KMS-11 (cell line): Measurements from ENCODE around the gene CCDC24.

ENCODE experiments used
- H2AFZ ChIP-seq: fragments of 200-600 bp; sonication (generic); 2 replicates; pipeline ENCODE4 v1.6.1; 2016; ENCODE audit warnings: antibody characterized with exemption, mixed run types, low read depth
- H3K27ac ChIP-seq: fragments of 200-600 bp; sonication (generic); 2 replicates; pipeline ENCODE4 v1.6.1; 2016; ENCODE audit warnings: mild to moderate bottlenecking, mixed run types
- H3K27me3 ChIP-seq: fragments of 200-600 bp; sonication (generic); 2 replicates; pipeline ENCODE4 v1.6.1; 2017; ENCODE audit warnings: mild to moderate bottlenecking, low read depth, mixed run types, moderate library complexity; ENCODE audit not compliant: insufficient read depth
- H3K36me3 ChIP-seq: fragments of 200-600 bp; sonication (generic); 2 replicates; pipeline ENCODE4 v1.6.1; 2017; ENCODE audit warnings: mild to moderate bottlenecking, mixed run types; ENCODE audit not compliant: insufficient read depth
- H3K4me1 ChIP-seq: fragments of 200-600 bp; sonication (generic); 2 replicates; pipeline ENCODE4 v1.6.1; 2016; ENCODE audit warnings: mild to moderate bottlenecking, low read depth, mixed run types; ENCODE audit not compliant: poor library complexity, severe bottlenecking
- H3K4me2 ChIP-seq: fragments of 200-600 bp; sonication (generic); 2 replicates; pipeline ENCODE4 v1.7.0; 2016; ENCODE audit warnings: mild to moderate bottlenecking, mixed run types
- H3K4me3 ChIP-seq: fragments of 200-600 bp; sonication (generic); IDR thresholded peaks from 2 replicates; pipeline ENCODE4 v1.6.1; 2017; ENCODE audit warnings: low read depth, low read length, mixed read lengths; ENCODE audit not compliant: insufficient read depth
- H3K79me2 ChIP-seq: fragments of 200-600 bp; sonication (generic); 2 replicates; pipeline ENCODE4 v1.6.1; 2016; ENCODE audit warnings: low read depth, mixed run types; ENCODE audit not compliant: insufficient read depth
- H3K9ac ChIP-seq: fragments of 200-600 bp; sonication (generic); 2 replicates; pipeline ENCODE4 v1.6.1; 2016; ENCODE audit warnings: mild to moderate bottlenecking, mixed run types
- H4K20me1 ChIP-seq: fragments of 200-600 bp; sonication (generic); 2 replicates; pipeline ENCODE4 v1.6.1; 2016; ENCODE audit warnings: mild to moderate bottlenecking, mixed run types; ENCODE audit not compliant: insufficient read depth
- TF ChIP-seq, protein P1 (sequence below): fragments of 200-600 bp; sonication (generic); conservative IDR thresholded peaks from 2 replicates; pipeline ENCODE4 v1.6.1; 2017; ENCODE audit warnings: low read depth, mild to moderate bottlenecking, antibody characterized with exemption, low read length, moderate library complexity, mixed read lengths

Gene CCDC24

DNA sequence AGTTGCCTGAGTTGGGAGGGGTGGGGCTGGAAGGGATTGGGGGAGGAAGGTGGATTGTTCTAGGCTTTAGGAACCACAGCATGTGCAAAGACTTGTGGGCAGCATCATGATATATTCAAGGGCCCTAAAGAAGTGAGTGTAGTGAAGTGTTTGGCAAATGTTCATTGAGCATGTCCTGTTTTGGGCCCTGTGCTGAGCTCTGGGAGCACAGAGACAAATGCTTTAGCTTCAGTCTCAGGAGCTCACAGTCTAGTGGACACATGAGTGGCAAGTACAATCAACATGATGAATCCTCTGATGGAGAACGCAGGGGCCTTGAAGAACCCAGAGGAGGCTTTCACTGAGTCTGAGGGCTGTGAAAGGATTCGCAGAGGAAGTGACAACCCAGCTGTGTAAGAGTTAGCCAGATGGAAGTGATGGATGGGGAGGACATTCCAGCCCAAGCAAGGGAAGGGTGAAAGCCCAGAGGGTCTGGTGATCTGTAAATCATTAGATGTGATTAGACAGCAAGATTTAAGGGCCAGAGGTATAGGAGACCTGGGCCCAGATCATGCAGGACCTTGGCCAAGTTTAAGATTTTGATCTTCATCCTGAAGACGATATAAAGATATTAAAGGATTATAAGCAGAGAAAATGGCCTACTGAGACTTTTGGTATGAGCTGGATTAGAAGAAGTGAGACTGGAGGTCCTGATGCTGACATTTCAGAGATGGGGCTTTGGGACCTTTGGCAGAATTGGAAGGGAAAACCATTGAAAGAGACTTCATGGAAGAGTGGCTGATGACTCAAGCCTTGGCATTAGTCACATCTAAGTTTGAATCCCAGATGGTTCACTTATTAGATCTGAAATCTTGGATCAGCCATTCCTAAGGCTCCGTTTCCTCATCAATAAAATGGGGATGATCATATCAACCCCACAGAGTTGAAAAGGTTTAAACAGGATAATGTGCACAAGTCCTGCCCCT lies 40.1 kb upstream of the CCDC24 start:
- Histone ChIP-seq H2AFZ (no peak overlapping the region), H3K79me2 (peaks cover 12% of the 10 kb centered on the region), H3K4me1 (peaks cover 10% of the 10 kb centered on the region), H3K36me3 (no peaks in the 10 kb centered on the region), H3K27me3 (no peaks in the 10 kb centered on the region), H3K4me2 (no peak overlapping the region), H4K20me1 (no peaks in the 10 kb centered on the region), H3K27ac (no peak overlapping the region), H3K4me3 (no peak overlapping the region), H3K9ac (no peak overlapping the region)
- TF ChIP-seq, protein P1, sequence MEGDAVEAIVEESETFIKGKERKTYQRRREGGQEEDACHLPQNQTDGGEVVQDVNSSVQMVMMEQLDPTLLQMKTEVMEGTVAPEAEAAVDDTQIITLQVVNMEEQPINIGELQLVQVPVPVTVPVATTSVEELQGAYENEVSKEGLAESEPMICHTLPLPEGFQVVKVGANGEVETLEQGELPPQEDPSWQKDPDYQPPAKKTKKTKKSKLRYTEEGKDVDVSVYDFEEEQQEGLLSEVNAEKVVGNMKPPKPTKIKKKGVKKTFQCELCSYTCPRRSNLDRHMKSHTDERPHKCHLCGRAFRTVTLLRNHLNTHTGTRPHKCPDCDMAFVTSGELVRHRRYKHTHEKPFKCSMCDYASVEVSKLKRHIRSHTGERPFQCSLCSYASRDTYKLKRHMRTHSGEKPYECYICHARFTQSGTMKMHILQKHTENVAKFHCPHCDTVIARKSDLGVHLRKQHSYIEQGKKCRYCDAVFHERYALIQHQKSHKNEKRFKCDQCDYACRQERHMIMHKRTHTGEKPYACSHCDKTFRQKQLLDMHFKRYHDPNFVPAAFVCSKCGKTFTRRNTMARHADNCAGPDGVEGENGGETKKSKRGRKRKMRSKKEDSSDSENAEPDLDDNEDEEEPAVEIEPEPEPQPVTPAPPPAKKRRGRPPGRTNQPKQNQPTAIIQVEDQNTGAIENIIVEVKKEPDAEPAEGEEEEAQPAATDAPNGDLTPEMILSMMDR = no peak

DNA sequence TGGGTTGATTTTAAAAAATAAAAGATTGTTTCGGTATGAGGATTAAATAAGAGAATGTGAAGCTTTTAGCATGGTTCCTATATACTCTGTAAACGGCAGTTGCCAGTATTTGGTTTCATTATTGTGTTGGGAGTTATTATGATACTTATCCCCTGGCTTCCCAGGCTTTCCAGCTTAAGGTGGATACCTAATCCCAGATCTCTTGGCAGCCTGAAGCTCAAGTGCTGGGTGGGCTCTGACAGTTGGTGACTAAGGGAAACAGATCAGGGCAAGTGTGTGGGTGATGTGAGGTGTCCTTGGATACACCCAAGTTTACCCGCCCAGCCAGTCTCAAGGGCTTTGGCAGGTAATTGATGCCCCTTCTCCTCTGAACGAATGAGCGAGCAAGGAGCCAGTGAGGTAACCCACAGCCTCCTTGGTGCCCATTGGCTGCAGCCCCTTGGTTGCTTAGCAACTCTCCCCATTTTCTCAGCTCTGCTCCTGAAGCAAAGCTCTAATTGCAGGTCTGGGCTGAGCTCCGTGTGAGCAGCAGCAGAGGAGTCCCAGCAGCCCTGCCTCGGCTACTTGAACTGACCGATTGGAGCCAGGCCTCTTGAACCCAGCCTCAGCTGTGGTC lies 38.6 kb upstream of the CCDC24 start:
- Histone ChIP-seq H3K79me2 (peaks cover 5% of the 10 kb centered on the region), H2AFZ (no peak overlapping the region), H3K36me3 (no peaks in the 10 kb centered on the region), H3K4me3 (no peak overlapping the region), H3K4me2 (no peak overlapping the region), H3K27me3 (no peaks in the 10 kb centered on the region), H3K9ac (no peak overlapping the region), H3K27ac (no peak overlapping the region), H4K20me1 (no peaks in the 10 kb centered on the region), H3K4me1 (peaks cover 5% of the 10 kb centered on the region)
- TF ChIP-seq, protein P1 = no peak

DNA sequence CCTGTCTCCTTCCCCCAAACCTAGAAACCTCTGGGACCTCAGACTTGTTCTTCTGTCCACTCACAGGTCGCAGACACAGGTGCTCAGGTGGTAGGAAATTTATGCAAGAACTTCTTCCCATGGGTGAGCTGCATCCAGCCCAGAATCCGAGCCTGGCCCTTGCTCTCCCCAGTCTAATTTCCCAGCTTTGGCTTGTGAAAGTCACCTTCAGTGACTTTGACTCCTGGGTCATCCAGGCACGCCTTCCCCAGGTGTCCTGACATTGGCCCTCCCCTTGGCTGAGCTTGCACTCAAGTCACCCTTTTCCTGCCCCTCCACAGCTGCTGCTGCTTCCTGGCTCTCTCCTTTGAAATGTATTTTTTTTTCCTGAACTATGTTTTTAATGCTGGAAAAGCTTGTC lies 38.0 kb upstream of the CCDC24 start:
- Histone ChIP-seq H3K27ac (no peak overlapping the region), H3K4me3 (no peak overlapping the region), H3K27me3 (no peaks in the 10 kb centered on the region), H3K9ac (no peak overlapping the region), H3K36me3 (no peaks in the 10 kb centered on the region), H3K79me2 (0 out of 2 replicates have a peak, but pooled peaks cover under 1% of the 10 kb centered on the region), H2AFZ (no peak overlapping the region), H3K4me1 (peaks cover under 1% of the 10 kb centered on the region), H4K20me1 (no peaks in the 10 kb centered on the region), H3K4me2 (no peak overlapping the region)
- TF ChIP-seq, protein P1 = no peak

DNA sequence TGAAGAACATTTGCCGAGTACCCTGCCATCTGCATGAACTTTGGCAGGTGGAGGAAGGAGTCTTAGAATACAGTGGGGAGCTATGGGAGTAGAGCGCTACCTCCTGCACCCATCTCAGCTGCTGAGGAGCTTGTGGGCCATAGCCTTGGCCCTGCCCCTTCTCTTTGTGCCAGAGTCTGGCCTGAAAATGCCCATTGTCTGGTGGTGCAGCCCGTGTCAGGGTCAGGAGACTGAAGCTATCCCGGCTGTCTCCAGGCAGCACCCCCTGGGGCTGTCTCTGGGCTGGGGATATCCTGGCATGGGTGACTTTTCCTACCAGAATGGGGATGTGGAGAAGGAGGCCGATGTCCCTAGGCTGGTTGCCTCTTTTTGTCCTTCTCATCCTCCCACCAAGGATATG lies 37.4 kb upstream of the CCDC24 start:
- Histone ChIP-seq H2AFZ (no peak overlapping the region), H3K27ac (no peak overlapping the region), H3K27me3 (no peaks in the 10 kb centered on the region), H3K79me2 (no peaks in the 10 kb centered on the region), H3K4me3 (no peak overlapping the region), H3K4me1 (no peaks in the 10 kb centered on the region), H3K9ac (no peak overlapping the region), H4K20me1 (no peaks in the 10 kb centered on the region), H3K36me3 (no peaks in the 10 kb centered on the region), H3K4me2 (no peak overlapping the region)
- TF ChIP-seq, protein P1 = no peak
